PC-3 (cell line): ENCODE data around the gene DEPP1.

Source experiments
- EZH2 ChIP-seq: fragments of 300-600 bp; sonication (generic); IDR thresholded peaks from one replicate; pipeline ENCODE4 v1.6.1; 2017; ENCODE audit warnings: antibody characterized with exemption, mild to moderate bottlenecking, low read length; ENCODE audit not compliant: unreplicated experiment
- EZH2phosphoT487 ChIP-seq: fragments of 300-600 bp; sonication (generic); IDR thresholded peaks from 2 replicates; pipeline ENCODE4 v1.6.1; 2018; ENCODE audit warnings: mild to moderate bottlenecking, antibody characterized with exemption, low read length, borderline replicate concordance
- TF ChIP-seq, protein P1 (sequence below): fragments of 300-600 bp; sonication (generic); conservative IDR thresholded peaks from 2 replicates; pipeline ENCODE4 v1.5.1; 2017; ENCODE audit warnings: antibody characterized with exemption, low read depth, mild to moderate bottlenecking, low read length

DNA sequence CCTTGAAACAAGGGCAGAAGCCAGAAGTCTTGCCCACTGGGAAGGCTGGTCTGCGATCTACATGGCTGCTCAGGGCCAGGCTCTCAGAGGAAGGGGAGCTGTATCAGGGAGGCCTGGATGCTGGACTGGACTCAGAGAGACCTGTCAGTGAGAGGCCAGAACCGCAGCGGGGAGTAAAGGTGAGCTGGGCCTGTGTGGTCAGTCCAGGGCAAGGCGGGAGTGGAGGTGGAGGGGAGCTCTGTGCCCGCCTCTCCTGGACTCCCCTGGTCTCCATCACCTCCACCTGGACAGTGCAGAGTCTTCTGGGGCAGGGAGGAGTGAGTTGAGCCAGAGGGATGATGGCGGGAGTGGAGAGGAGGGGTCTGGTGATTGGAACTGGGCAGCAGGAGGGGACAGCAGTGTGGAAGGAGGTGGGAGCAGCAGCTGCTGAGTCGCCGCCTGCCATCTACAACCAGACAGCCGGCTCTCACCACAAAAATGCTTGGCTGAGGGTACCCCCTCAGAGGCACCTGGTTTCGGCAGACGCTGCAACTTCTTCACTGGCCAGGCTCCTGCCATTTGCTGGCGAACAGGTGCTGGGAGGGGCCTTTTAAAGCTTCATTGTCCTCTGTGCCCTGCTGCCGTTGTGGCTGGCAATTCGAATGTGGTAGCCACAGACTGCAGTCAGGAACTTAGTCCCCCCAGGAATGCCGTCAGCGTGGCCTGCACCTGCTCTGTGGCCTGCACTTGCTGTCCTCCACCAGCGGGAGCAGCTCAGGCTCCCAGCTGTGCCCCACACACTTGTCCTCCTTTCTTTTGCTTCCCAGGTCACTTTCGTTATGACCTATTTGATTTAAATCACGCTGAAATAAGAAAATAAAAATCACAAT, 15.5 kb downstream of the DEPP1 start:
- TF ChIP-seq, protein P1, sequence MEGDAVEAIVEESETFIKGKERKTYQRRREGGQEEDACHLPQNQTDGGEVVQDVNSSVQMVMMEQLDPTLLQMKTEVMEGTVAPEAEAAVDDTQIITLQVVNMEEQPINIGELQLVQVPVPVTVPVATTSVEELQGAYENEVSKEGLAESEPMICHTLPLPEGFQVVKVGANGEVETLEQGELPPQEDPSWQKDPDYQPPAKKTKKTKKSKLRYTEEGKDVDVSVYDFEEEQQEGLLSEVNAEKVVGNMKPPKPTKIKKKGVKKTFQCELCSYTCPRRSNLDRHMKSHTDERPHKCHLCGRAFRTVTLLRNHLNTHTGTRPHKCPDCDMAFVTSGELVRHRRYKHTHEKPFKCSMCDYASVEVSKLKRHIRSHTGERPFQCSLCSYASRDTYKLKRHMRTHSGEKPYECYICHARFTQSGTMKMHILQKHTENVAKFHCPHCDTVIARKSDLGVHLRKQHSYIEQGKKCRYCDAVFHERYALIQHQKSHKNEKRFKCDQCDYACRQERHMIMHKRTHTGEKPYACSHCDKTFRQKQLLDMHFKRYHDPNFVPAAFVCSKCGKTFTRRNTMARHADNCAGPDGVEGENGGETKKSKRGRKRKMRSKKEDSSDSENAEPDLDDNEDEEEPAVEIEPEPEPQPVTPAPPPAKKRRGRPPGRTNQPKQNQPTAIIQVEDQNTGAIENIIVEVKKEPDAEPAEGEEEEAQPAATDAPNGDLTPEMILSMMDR = peak; percentile 39
- TF ChIP-seq EZH2phosphoT487 = no peak
- TF ChIP-seq EZH2 = no peak
